Glutamatergic neuron (in vitro differentiated cells): ENCODE measurements around the gene AHCYL2. TPM values are rescaled to one million over a fixed set of nuclear protein-coding genes. Genes with fewer than 3 reads are reported as not detected.

ENCODE experiments used
- DNase-seq: peaks from one replicate; pipeline ENCODE4 v3.0.0; 2022
- H3K27ac Mint-ChIP-seq: one replicate; pipeline ENCODE4 v1.8.0; 2020; ENCODE audit warnings: mild to moderate bottlenecking, mixed read lengths, inconsistent platforms; ENCODE audit not compliant: unreplicated experiment
- H3K27me3 Mint-ChIP-seq: one replicate; pipeline ENCODE4 v1.8.0; 2020; ENCODE audit warnings: mild to moderate bottlenecking, moderate library complexity, mixed read lengths, inconsistent platforms; ENCODE audit not compliant: unreplicated experiment
- H3K36me3 Mint-ChIP-seq: one replicate; pipeline ENCODE4 v1.8.0; 2020; ENCODE audit warnings: mild to moderate bottlenecking, mixed read lengths, inconsistent platforms; ENCODE audit not compliant: unreplicated experiment
- H3K4me1 Mint-ChIP-seq: one replicate; pipeline ENCODE4 v1.8.0; 2020; ENCODE audit warnings: mild to moderate bottlenecking, low read depth, mixed read lengths, inconsistent platforms; ENCODE audit not compliant: unreplicated experiment
- H3K4me3 Mint-ChIP-seq: one replicate; pipeline ENCODE4 v1.8.0; 2020; ENCODE audit warnings: mild to moderate bottlenecking, mixed read lengths, inconsistent platforms; ENCODE audit not compliant: unreplicated experiment
- H3K9me3 Mint-ChIP-seq: one replicate; pipeline ENCODE4 v1.8.0; 2020; ENCODE audit warnings: mild to moderate bottlenecking, moderate library complexity, mixed read lengths, inconsistent platforms; ENCODE audit not compliant: unreplicated experiment
- total RNA-seq: library from RNA; stranded (reverse); fragmentation: NEBNext Ultra II Directional; extraction: Animal tissue kit (Norgen Biotek cat#: 25700); gene quantifications from one replicate; pipeline ENCODE4 v1.2.1, GENCODE V29; 2021; ENCODE audit not compliant: unreplicated experiment
- TF ChIP-seq, protein P1 (sequence below): fragments of 200-600 bp; sonication (generic); IDR thresholded peaks from one replicate; pipeline ENCODE4 v1.5.0; 2021; ENCODE audit not compliant: partially characterized antibody, unreplicated experiment

The AHCYL2 gene
- total RNA-seq, 1 donor from 2014 or later: 16.8 TPM

DNA sequence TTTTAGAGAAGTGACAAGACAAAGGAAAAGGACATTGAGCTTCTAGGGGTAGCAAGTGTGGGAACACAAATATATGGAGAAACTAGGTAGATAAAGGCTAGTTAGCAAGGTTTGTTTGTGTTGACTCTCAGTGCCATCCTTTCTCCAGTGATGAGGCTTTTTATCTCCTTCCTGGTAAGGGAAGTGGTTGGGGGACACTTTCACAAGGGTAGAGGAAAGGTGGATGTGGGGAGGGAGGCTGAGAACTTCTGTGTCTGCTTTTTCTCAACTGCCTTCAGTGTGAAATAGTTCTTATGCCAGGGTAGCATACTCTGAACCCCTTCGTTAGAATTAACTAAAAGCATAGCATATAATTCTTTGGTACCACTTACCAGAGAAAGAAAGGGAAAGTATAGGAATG lies 116.4 kb downstream of the AHCYL2 start:
- H3K4me3 Mint-ChIP-seq: no peak overlapping the region

DNA sequence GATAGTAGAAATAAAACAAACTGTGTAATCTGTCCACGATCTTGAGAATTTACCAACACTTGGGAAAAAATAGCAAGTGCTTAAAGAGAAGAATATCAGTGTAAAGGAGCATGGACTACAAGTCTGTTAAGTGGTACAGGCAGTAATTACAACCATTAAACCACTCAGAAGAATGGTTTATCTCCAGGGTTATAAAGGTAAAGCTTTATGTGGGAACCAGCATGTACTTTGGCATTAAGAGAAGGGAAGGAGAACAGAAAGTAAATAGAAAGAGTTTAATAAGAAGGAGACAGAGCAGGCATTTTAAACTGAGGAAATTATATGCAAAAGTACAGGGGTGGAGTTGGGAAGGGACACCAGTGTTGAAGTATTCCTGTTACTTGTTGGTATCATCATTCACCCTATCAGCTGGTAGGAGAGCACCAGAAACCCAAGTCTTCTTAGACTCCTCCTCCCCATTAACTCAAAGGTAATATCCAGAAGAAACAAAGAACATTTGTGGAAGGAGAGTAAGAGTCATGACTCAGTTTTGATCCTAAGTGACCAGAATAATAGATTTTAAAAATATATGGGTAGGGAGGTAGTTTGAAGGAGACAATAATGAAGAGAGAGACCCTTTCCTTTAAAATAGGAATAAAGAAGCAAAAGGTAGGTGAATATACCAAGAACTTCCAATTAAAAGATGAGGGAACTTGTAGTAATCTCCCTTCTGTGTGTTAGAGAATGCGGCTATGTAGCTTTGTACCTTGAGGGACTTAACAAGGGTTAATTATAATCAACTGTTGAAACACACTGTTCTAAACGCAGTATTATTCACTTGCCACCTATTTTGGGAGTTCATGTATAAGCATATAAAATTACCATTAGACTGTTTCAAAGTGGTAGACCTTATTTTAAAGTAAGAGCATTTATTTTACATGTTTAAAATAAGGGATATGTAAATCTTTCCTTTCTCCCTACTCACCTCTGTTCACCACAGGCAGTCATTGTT lies 117.3 kb downstream of the AHCYL2 start:
- no peaks in the 10 kb centered on the region for H3K36me3 Mint-ChIP-seq

More for the DNA sequence above, 116.4 kb downstream of the AHCYL2 start:
- TF ChIP-seq, protein P1, sequence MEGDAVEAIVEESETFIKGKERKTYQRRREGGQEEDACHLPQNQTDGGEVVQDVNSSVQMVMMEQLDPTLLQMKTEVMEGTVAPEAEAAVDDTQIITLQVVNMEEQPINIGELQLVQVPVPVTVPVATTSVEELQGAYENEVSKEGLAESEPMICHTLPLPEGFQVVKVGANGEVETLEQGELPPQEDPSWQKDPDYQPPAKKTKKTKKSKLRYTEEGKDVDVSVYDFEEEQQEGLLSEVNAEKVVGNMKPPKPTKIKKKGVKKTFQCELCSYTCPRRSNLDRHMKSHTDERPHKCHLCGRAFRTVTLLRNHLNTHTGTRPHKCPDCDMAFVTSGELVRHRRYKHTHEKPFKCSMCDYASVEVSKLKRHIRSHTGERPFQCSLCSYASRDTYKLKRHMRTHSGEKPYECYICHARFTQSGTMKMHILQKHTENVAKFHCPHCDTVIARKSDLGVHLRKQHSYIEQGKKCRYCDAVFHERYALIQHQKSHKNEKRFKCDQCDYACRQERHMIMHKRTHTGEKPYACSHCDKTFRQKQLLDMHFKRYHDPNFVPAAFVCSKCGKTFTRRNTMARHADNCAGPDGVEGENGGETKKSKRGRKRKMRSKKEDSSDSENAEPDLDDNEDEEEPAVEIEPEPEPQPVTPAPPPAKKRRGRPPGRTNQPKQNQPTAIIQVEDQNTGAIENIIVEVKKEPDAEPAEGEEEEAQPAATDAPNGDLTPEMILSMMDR: no peak
- no peaks in the 10 kb centered on the region for H3K4me1 Mint-ChIP-seq
- H3K27ac Mint-ChIP-seq: no peak overlapping the region
- DNase-seq: no peak
- H3K36me3 Mint-ChIP-seq: no peaks in the 10 kb centered on the region
- no peaks in the 10 kb centered on the region for H3K27me3 Mint-ChIP-seq
- H3K9me3 Mint-ChIP-seq: no peaks in the 10 kb centered on the region

DNA sequence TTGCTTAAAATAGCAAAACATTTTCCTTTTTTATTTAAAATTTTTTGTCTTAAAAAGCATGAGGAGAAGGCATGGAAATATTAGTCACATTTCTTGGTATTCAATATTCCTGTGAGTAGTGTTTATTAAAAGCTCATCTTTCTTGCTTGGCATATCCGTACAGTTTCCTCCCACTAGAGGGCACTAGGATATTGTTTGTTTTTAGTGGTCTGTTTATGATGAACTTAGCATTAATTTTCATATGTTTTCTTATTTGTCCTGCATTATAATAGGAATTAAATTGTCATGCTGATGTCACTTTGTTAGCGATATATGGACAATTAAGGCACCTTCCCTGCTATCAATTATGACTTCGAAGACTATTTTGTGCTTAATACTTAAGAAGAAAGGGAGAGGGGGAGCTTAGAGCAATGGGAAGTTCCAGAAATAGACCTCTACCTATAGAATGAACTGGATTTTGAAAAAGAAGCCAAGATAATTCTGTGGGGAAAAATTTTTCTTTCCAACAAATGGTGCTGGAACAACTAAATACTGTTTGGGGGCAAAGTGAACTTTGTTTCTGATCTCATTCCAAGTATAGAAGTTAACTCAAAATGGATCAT lies 118.4 kb downstream of the AHCYL2 start:
- H3K4me1 Mint-ChIP-seq: peaks cover 3% of the 10 kb centered on the region
- no peaks in the 10 kb centered on the region for H3K36me3 Mint-ChIP-seq
- H3K4me3 Mint-ChIP-seq: no peak overlapping the region
- DNase-seq: no peak
- H3K9me3 Mint-ChIP-seq: no peaks in the 10 kb centered on the region
- H3K27me3 Mint-ChIP-seq: no peaks in the 10 kb centered on the region
- TF ChIP-seq, protein P1: peak; percentile 67
- no peak overlapping the region for H3K27ac Mint-ChIP-seq

More for the DNA sequence above, 117.3 kb downstream of the AHCYL2 start:
- TF ChIP-seq, protein P1: no peak
- H3K9me3 Mint-ChIP-seq: no peaks in the 10 kb centered on the region
- no peaks in the 10 kb centered on the region for H3K27me3 Mint-ChIP-seq
- peaks cover 2% of the 10 kb centered on the region for H3K4me1 Mint-ChIP-seq
- no peak overlapping the region for H3K27ac Mint-ChIP-seq
- DNase-seq: no peak
- H3K4me3 Mint-ChIP-seq: no peak overlapping the region

DNA sequence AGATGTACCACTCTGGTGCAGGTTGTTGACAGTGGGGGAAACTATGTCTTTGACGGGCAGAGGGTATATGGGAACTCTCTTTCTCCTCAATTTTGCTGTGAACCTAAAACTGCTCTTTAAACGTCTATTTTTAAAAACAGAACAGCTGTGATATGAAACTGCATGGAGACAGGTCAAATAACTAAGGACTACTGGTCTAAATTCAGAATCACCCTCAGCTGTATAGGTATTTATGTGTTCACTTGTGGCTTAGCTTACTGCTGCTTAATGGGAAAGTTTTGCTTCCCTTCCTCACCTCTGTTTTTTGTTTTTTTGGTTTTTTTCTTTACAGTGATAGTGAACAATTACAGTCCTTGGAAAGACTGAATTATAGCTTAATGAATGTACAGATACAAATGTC lies 122.5 kb downstream of the AHCYL2 start:
- no peaks in the 10 kb centered on the region for H3K27me3 Mint-ChIP-seq
- TF ChIP-seq, protein P1: no peak
- no peak overlapping the region for H3K27ac Mint-ChIP-seq
- H3K9me3 Mint-ChIP-seq: no peaks in the 10 kb centered on the region
- no peaks in the 10 kb centered on the region for H3K36me3 Mint-ChIP-seq
- H3K4me1 Mint-ChIP-seq: peaks cover 3% of the 10 kb centered on the region
- H3K4me3 Mint-ChIP-seq: no peak overlapping the region
- DNase-seq: no peak
